SU-DHL-6 (cell line): ENCODE measurements around the gene ERH.

ENCODE experiments used
- CTCF ChIP-seq: fragments of 200-600 bp; sonication (generic); IDR thresholded peaks from one replicate; pipeline ENCODE4 v1.5.1; 2017; ENCODE audit warnings: antibody characterized with exemption, mild to moderate bottlenecking, low read length, moderate library complexity; ENCODE audit not compliant: insufficient read depth, poor library complexity, severe bottlenecking
- EZH2phosphoT487 ChIP-seq: fragments of 200-600 bp; sonication (generic), shearing (Covaris generic); conservative IDR thresholded peaks from 2 replicates; pipeline ENCODE4 v1.6.1; 2018; ENCODE audit warnings: mild to moderate bottlenecking, antibody characterized with exemption, low read length, moderate library complexity, mixed read lengths

GRCh38 chr14:69360438-69361108, 37.5 kb downstream of the ERH start:
- TF ChIP-seq EZH2phosphoT487, result no peak
- no peak for TF ChIP-seq CTCF
